Neutrophil (primary cell): ENCODE data around the gene CCL5.

Experiments used
- H3K27ac ChIP-seq: fragments of 200-600 bp; sonication (generic); 2 replicates; pipeline ENCODE4 v1.5.1; 2016; ENCODE audit warnings: mild to moderate bottlenecking, moderate library complexity
- H3K27me3 ChIP-seq: fragments of 200-600 bp; sonication (generic); 2 replicates; pipeline ENCODE4 v1.6.0; 2016; ENCODE audit warnings: mild to moderate bottlenecking
- H3K36me3 ChIP-seq: fragments of 200-600 bp; sonication (generic); 2 replicates; pipeline ENCODE4 v1.5.1; 2017
- H3K4me1 ChIP-seq, 2 experiments: fragments of 200-600 bp in 1 of 2; sonication (generic) in 1 of 2; 1 replicate in 1 of 2; 2 replicates in 1 of 2; pipeline versions ENCODE4 v1.5.1 to v1.6.1; 2013 to 2016; ENCODE audit warnings: low read depth in 1 of 2, low read length in 1 of 2, mild to moderate bottlenecking in 1 of 2, moderate library complexity in 1 of 2; ENCODE audit not compliant: control insufficient read depth in 1 of 2, insufficient read depth in 1 of 2
- H3K4me3 ChIP-seq, 2 experiments: fragments of 200-600 bp in 1 of 2; sonication (generic) in 1 of 2; 1 replicate in 1 of 2; 2 replicates in 1 of 2; pipeline ENCODE4 v1.5.1; 2013 to 2016; ENCODE audit warnings: low read depth in 1 of 2, low read length in 1 of 2, mild to moderate bottlenecking in 1 of 2, moderate library complexity in 1 of 2
- H3K9me3 ChIP-seq: fragments of 200-600 bp; sonication (generic); 2 replicates; pipeline ENCODE4 v1.5.1; 2016
- CTCF ChIP-seq: fragments of 200-600 bp; sonication (generic); IDR thresholded peaks from 2 replicates; pipeline ENCODE4 v1.5.1; 2016; ENCODE audit warnings: antibody characterized with exemption

The CCL5 gene

GRCh38 chr17:35841101-35841500 lies 39.1 kb downstream of the CCL5 start:
- Histone ChIP-seq H3K4me3 (no peak overlapping the region), H3K36me3 (peaks cover 98% of the 10 kb centered on the region), H3K27me3 (no peaks in the 10 kb centered on the region), H3K27ac (no peak overlapping the region), H3K9me3 (no peaks in the 10 kb centered on the region), H3K4me1 (no peaks in the 10 kb centered on the region)
- TF ChIP-seq CTCF: no peak

GRCh38 chr17:35825206-35825605 lies 55.0 kb downstream of the CCL5 start:
- H3K36me3 ChIP-seq: peaks cover 68% of the 10 kb centered on the region
- no peak overlapping the region for H3K4me3 ChIP-seq
- no peak for TF ChIP-seq CTCF
- H3K9me3 ChIP-seq: no peaks in the 10 kb centered on the region
- no peaks in the 10 kb centered on the region for H3K27me3 ChIP-seq
- no peak overlapping the region for H3K27ac ChIP-seq
- H3K4me1 ChIP-seq: peaks cover 0 to 3% of the 10 kb centered on the region in 2 experiments
